ENCODE results near the gene TFDP3. TPM values are rescaled to one million over a fixed set of nuclear protein-coding genes. Genes with fewer than 3 reads are reported as not detected.

TFDP3 gene, protein sequence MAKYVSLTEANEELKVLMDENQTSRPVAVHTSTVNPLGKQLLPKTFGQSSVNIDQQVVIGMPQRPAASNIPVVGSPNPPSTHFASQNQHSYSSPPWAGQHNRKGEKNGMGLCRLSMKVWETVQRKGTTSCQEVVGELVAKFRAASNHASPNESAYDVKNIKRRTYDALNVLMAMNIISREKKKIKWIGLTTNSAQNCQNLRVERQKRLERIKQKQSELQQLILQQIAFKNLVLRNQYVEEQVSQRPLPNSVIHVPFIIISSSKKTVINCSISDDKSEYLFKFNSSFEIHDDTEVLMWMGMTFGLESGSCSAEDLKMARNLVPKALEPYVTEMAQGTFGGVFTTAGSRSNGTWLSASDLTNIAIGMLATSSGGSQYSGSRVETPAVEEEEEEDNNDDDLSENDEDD
- total RNA-seq = not detected in 2 replicates

DNA sequence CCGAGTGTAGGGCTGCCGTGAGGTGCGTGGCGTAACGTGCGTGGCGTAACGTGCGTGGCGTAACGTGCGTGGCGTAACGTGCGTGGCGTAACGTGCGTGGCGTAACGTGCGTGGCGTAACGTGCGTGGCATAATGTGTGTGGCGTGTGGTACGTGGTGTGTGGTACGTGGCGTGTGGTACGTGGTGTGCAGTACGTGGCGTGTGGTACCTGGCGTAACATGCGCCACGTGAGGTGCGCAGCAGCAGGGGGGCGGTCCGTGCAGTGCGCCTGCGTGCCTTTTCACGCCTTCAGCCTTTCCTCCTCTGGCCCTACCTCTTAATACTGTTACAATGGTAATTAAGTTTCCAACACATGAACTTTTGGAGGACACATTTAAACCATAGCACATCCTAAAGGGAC lies at the start of gene TFDP3:
Gene TFDP3 (minus strand): TSS at position 26 of the 400 bp plus-strand sequence. CDS start 95 bp downstream, outside the sequence.
- intact Hi-C loops (cut with micrococcal nuclease) = no loop called here

- intact Hi-C loops (cut with micrococcal nuclease) = no loop called here
These were observed 49.5 kb upstream of the TFDP3 start for GRCh38 chrX:133267621-133268020.

- intact Hi-C loops (cut with micrococcal nuclease) = no loop called here
These were observed 47.2 kb upstream of the TFDP3 start for GRCh38 chrX:133265331-133265730.

- intact Hi-C loops (cut with micrococcal nuclease) = no loop called here
These were observed 40.3 kb upstream of the TFDP3 start for GRCh38 chrX:133258481-133258880.

GRCh38 chrX:133254666-133255065 lies 36.5 kb upstream of the TFDP3 start:
- intact Hi-C loops (cut with micrococcal nuclease) = no loop called here

DNA sequence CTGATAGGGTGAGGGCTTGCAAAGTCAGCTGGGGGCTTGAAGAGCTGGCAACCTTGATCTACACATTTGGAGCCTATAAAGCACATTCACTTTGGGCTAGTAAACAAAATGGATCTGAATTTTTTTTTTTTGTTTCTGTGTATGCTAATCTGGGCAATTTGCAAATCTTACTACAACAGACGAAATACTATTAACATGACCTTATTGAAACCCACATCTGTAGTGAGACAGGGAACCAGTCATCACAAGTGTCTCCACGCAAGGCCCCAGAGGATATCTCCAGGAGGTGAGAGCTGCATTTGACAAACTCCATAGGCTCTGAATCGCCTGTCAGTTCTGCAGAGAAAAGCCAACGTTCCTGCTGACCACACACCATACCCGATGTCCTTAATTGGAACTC lies 33.0 kb upstream of the TFDP3 start:
- intact Hi-C loops (cut with micrococcal nuclease) = no loop called here

DNA sequence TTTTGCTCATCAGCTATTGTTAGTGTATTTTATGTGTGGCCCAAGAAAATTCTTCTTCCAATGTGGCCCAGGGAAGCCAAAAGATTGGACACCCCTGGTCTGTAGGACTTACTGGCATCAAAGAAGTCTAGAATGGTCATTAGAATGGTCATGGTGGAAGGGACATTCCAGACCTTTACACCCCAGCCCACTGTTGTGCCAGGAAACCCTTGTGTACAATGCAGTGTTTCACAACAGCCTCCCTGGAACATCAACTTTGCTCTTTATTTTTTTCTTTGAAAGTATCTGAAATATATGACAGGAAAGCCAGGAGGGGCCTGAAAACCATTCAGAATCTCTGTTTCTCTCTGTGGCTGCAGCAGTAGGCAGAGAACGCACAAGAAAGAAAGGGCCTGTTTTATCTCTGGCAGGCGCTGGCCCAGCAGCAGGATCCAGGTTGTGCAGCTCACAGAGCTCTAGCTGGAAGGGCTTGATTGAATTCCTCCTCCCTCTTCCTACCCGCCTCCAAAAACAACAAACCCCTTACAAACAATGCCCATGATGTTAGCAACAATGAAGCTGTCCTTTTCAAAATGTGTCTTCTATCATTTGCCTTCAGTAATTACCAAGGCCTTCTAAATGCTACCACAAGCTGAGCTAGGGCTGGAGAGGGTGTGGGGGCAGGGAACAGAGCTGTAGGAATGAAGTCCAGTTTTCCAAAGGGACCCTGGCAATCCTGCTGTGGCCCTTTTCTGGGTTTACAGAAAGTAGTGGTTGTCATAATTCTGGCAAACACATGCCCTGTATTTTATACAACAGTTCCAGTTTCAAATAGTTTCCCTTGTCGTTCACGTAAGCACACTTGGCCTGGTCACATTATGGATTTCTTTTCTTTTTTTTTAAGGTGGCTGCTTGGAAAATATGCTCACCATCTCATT lies 32.3 kb upstream of the TFDP3 start:
- intact Hi-C loops (cut with micrococcal nuclease) = no loop called here

- intact Hi-C loops (cut with micrococcal nuclease) = no loop called here
These were observed 31.3 kb upstream of the TFDP3 start for GRCh38 chrX:133249266-133250058.

- intact Hi-C loops (cut with micrococcal nuclease) = no loop called here
These were observed 30.0 kb upstream of the TFDP3 start for GRCh38 chrX:133248177-133248576.

DNA sequence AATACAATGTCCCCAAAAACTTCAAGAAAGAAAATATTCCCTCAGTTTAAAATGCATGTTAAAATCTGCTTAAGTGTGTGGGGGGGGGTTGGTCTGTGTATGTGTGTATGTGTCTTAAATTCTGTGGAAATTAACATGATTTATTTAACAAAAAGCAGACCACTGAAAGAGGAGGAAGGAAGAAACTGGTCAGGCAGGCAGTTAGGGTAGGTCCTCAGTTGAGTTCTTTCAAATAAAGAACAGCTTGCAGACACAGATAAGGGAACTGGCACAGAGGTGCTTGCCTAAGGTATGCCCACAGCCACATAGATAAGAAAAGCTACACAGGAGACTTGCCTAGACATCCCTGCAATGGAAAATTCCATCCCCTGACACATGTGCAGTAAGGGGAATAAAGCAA lies 28.8 kb upstream of the TFDP3 start:
- intact Hi-C loops (cut with micrococcal nuclease) = no loop called here

- intact Hi-C loops (cut with micrococcal nuclease) = no loop called here
These were observed 17.7 kb upstream of the TFDP3 start for GRCh38 chrX:133235830-133236229.

- intact Hi-C loops (cut with micrococcal nuclease) = no loop called here
These were observed 14.2 kb upstream of the TFDP3 start for GRCh38 chrX:133232331-133232730.

- intact Hi-C loops (cut with micrococcal nuclease) = no loop called here
These were observed 11.2 kb upstream of the TFDP3 start for GRCh38 chrX:133229361-133229760.

GRCh38 chrX:133215747-133216146 lies 2.4 kb downstream of the TFDP3 start:
- intact Hi-C loops (cut with micrococcal nuclease) = no loop called here

GRCh38 chrX:133215017-133215416 lies 3.1 kb downstream of the TFDP3 start:
- intact Hi-C loops (cut with micrococcal nuclease) = no loop called here

DNA sequence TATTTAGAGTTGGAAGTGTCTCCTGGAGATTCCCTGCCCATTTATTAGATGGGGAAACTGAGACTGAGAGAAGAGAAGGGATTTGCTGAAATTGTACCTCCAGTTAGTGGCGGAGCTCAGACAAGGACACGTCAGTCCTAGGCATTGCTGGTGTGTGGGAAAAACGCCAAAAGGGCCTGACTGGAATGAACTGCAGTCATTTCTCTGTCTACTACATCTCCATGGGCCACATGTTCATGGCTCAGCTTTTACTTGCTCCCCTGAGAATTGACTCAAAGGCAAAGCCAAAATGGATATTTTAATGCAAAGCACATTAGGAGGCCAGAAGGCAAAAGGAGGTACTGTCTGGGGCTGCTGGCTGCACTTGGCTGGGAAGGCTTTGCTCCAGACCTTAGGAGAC lies 3.9 kb downstream of the TFDP3 start:
- intact Hi-C loops (cut with micrococcal nuclease) = no loop called here

- intact Hi-C loops (cut with micrococcal nuclease) = no loop called here
These were observed 5.0 kb downstream of the TFDP3 start for GRCh38 chrX:133213117-133213516.

GRCh38 chrX:133207751-133208150 lies 10.4 kb downstream of the TFDP3 start:
- intact Hi-C loops (cut with micrococcal nuclease) = no loop called here

- intact Hi-C loops (cut with micrococcal nuclease) = no loop called here
These were observed 26.5 kb downstream of the TFDP3 start for GRCh38 chrX:133191739-133192039.

DNA sequence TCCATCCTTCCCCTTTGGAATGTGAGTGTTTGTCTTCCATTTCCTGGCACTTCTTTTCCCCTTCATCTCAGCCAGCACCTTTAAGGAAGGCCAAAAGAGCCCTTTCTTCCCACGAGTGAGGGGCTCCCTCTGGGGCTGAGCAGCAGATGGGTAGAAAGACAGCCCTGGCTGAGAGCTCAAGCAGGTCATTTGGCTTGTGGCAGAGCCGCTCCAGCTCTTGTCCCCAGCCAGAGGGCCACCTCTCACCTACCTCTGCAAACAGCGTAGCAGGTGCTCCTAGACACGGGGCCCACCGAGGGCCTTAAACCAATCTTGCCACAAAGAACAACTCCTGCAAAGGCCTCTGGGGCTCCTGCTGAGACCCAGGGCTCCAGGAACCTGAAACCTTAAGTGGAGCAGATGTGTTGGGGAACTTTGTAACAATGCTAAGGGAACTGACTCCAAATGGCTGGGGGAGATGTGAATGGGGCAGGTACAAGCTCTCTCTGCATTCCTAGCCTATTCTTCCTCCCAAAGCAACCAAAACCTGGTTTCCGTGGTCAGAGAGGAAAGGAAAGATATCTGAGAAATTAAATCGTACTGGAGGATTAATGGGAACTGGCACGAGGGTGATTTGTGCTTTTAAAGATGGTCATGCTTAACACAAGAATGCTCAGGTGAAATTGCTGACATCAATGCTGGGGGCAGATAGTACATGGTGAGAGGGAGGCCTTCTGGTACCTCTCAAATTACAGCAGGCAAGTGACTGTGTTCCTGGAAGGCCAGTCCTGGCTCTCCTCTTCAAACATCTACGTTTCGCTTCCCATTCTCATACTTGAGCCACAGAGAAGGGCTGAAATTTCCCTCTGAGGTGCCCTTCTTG lies 27.0 kb downstream of the TFDP3 start:
- intact Hi-C loops (cut with micrococcal nuclease) = no loop called here

DNA sequence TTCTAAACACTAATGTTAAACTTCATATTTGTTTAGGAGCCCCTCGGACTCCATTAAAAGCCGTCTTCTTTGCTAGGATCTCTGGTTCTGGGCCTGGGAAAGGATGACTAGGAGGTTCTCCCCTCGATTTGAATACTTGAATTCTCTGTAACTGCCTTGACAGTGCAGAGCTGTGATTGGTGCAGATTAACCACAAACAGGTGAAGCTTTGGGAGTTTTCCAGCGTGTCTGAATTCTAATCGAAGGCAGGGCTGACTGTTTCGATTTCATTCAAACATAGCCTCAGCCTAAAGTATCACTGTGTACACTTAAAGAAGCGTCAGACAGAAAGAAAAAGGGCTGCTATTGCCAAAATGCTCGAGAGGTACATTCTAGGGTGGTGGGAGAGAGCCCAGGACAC lies 29.0 kb downstream of the TFDP3 start:
- intact Hi-C loops (cut with micrococcal nuclease) = no loop called here

Data from T-helper 1 cell treated with Interleukin-12 subunit alpha and Interleukin-12 subunit beta and Interleukin-4 antibody, amounts not matched to agents 30 ng/mL and 1 ng/mL, for 36 hours (primary cell).